Spleen (tissue), 7 donors: Measurements from ENCODE around the gene INPP4A.

Experiments
- CTCF ChIP-seq, 11 experiments: fragments of 200-600 bp in 7 of 11; fragments of 450-650 bp in 4 of 11; sonication (generic) in 4 of 11; IDR thresholded peaks in 8 of 11; conservative IDR thresholded peaks in 3 of 11; 1 replicate in 7 of 11; 2 replicates in 4 of 11; pipeline versions ENCODE4 v1.4.0 to v1.8.0; 2016 to 2021; ENCODE audit warnings: antibody characterized with exemption in 11 of 11, inconsistent platforms in 4 of 11, mild to moderate bottlenecking in 1 of 11
- POLR2A ChIP-seq, 3 donors: fragments of 450-650 bp; IDR thresholded peaks; one replicate each; pipeline ENCODE4 v1.5.1; 2017; ENCODE audit warnings: antibody characterized with exemption in 3 of 3, mild to moderate bottlenecking in 1 of 3
- donor health status: DM: no; HTN: no; CAD: no; lungs with moderate emphysema.
- donor health status: DM: no; HTN: no; CAD: no.
- donor health status: DM: no; HTN: no; CAD: no.

- TF ChIP-seq POLR2A (IDR thresholded peaks at IDR 0.05) (no peak), CTCF (IDR thresholded peaks at IDR 0.05 in 8 of 11, conservative IDR thresholded peaks at IDR 0.05 in 3 of 11) (no peak)
Measured at GRCh38 chr2:98485453-98485755, 40.7 kb downstream of the INPP4A start.
